Measurements from ENCODE around the gene AVPR2.

Gene AVPR2

GRCh38 chrX:153871451-153871850 is 33.0 kb upstream of the AVPR2 start:
- no peak overlapping the region for H3K27ac ChIP-seq
- TF ChIP-seq ZFX (IDR thresholded peaks at IDR 0.05; ENCODE audit: borderline replicate concordance) (no peak), CTCF (IDR thresholded peaks at IDR 0.05) (no peak)

- H3K27ac ChIP-seq, result no peak overlapping the region
- no peak for TF ChIP-seq ZFX (IDR thresholded peaks at IDR 0.05; ENCODE audit: borderline replicate concordance)
- TF ChIP-seq CTCF (IDR thresholded peaks at IDR 0.05), result no peak
Observed at GRCh38 chrX:153871946-153872878, 32.3 kb upstream of the AVPR2 start.

GRCh38 chrX:153873282-153874084 is 31.0 kb upstream of the AVPR2 start:
- no peak overlapping the region for H3K27ac ChIP-seq
- TF ChIP-seq ZFX (IDR thresholded peaks at IDR 0.05; ENCODE audit: borderline replicate concordance), result no peak
- no peak for TF ChIP-seq CTCF (IDR thresholded peaks at IDR 0.05)

GRCh38 chrX:153874085-153874365 is 30.4 kb upstream of the AVPR2 start:
- H3K27ac ChIP-seq, result no peak overlapping the region
- TF ChIP-seq ZFX (IDR thresholded peaks at IDR 0.05; ENCODE audit: borderline replicate concordance) (no peak), CTCF (IDR thresholded peaks at IDR 0.05) (no peak)

GRCh38 chrX:153874366-153875125 is 29.9 kb upstream of the AVPR2 start:
- H3K27ac ChIP-seq, result no peak overlapping the region
- TF ChIP-seq CTCF (IDR thresholded peaks at IDR 0.05) (no peak), ZFX (IDR thresholded peaks at IDR 0.05; ENCODE audit: borderline replicate concordance) (no peak)

- TF ChIP-seq CTCF (IDR thresholded peaks at IDR 0.05) (no peak), ZFX (IDR thresholded peaks at IDR 0.05; ENCODE audit: borderline replicate concordance) (no peak)
Observed at GRCh38 chrX:153875391-153876111, 28.9 kb upstream of the AVPR2 start.

More at GRCh38 chrX:153875391-153876111, 28.9 kb upstream of the AVPR2 start:
- H3K27ac ChIP-seq, result no peak overlapping the region

Data from 22Rv1 (cell line).